Measurements from ENCODE around the gene C20orf96.
"Not testable (repeated sequence)": the region's sequence is repeated elsewhere in the genome, so short reads cannot be mapped to it uniquely, and the experiment has no call there.

The C20orf96 gene

DNA sequence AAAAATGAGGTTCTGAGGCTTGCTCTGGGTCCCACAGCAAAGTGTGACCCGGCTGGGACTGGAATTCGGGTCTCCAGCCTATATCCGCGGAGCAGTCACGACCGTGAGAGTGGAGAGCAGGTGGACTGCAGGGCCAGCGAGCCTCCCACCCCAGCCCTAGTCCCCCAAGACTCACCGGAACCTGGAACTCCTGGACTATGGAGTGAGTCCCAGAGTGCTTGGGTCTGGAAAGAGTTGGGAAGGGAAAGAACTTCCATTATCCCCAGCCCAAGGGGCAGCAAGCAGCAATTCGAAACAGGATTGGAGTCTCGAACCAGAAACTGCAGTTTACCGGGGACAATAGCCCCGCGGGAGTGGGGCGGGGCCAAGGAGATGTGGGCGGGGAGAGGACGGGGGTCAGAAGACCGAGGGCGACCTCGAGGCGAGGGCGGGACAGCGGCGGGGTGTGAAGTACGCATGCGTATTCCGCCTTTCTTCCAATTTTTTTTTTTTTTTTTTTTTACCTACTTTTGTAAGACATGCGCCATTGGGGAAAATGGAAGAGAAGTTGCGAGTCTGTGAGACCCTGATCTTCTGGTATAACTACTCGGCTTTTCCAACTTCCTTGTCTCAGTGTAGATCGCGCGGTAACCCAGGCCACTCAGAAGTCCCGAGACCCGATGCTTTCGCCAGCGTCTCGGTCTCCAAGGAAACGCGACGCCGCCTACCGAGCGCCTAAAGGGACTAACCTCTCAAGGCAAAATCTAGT, at the start of gene C20orf96:
Gene C20orf96, minus strand, starts transcription at position 667 of the 748 bp plus-strand sequence. Its CDS starts 140 bp downstream, at position 527.
- no peak for FAIRE-seq

GRCh38 chr20:336040-336439, 45.5 kb upstream of the C20orf96 start:
- FAIRE-seq = not testable (repeated sequence)

DNA sequence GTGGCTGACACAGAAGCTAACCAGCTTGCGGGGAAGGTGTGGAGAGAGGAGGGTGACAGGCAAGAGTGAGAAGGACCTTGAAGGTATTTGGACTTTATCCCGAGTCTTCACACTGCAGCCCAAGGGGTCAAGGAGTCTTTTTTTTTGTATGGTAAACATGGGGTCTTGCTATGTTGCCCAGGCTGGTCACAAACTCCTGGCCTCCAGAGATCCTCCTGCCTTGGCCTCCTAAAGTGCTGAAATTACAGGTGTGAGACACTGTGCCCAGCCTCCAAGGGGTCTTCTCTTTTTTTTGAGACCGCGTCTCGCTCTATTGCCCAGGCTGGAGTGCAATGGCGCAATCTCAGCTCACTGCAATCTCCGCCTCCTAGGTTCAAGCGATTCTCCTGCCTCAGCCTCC, 44.0 kb upstream of the C20orf96 start:
- FAIRE-seq = no peak

GRCh38 chr20:330233-331149, 39.9 kb upstream of the C20orf96 start:
- FAIRE-seq = no peak

- FAIRE-seq = no peak
These were observed 39.3 kb upstream of the C20orf96 start for GRCh38 chr20:329851-330232.

DNA sequence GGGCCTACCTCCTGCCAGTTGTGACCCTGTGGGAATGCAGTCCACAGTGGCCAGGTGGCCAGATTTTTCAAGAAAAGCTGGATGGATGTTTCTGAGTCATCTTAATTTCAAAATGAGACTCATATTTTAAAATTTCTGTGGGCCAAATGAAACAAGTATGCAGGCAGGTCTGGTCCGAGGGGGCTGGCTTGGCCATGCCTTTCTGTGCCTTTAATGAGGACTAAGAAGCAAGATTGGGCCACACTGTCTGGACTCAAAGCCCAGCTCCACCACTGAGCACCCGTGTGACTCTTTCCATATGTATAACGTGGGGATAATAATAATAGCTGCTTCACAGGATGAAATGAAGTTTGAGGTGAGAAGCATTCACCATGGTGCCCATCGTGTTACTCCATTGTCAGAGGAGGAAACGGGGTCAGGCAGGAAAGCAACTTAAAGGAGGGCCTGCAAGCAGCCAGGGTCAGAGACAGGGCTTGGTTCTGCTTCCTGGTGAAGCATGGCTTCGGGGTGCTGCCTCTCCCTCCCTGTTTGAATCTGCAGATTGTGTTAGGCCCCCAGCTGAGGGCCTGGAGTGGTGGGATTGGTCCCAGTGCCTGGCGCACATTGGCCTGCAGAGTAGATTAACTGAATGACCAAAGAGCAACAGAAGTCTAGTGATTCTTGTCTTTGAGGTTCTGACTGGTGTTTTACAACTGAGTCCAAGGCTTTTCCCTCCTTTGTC, 38.6 kb upstream of the C20orf96 start:
- no peak for FAIRE-seq

DNA sequence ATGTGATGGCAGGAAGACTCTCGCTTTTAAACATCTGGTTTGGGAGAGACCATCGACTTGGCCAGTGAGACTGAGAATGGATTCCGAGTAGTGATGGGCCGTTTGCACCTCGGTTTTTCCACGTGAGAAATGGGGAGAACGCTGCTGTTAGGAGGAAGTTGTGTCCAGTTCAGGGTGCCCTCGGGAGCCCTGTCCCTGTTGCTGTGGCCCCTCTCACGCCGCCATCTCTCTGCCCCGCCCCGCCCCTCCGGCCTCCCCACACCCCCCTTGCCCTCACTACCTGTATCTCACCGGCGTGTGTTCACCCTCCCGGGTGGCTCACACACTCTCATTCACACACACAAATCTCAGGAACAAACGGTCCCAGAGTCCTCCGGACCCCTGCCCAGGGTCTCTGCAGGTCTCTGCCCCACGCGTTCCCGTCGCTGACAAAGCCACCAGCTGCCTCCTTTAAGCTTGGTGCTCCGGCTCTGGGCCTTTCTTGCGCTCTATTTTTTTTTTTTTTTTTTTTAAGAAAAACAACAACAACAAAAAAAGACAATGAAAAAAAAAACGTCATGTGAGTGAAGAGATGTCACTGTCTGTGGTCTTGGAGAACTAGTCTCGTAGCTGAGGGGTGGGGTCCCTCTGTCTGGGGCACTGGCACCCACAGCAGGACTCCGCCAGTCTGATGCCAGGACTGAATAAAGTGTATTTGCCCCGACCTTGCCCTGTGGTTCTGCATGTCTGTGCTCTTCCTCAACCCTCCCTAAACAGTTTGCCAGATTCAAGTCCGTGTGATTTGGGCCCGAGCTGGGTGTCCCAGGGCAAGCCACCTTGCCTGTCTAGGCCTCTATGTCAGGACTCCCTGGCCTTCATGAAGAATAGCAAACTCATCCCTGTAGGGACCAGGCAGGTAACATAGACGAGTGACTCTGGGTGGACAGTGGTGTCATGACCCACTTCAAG, 37.8 kb upstream of the C20orf96 start:
- FAIRE-seq = no peak

DNA sequence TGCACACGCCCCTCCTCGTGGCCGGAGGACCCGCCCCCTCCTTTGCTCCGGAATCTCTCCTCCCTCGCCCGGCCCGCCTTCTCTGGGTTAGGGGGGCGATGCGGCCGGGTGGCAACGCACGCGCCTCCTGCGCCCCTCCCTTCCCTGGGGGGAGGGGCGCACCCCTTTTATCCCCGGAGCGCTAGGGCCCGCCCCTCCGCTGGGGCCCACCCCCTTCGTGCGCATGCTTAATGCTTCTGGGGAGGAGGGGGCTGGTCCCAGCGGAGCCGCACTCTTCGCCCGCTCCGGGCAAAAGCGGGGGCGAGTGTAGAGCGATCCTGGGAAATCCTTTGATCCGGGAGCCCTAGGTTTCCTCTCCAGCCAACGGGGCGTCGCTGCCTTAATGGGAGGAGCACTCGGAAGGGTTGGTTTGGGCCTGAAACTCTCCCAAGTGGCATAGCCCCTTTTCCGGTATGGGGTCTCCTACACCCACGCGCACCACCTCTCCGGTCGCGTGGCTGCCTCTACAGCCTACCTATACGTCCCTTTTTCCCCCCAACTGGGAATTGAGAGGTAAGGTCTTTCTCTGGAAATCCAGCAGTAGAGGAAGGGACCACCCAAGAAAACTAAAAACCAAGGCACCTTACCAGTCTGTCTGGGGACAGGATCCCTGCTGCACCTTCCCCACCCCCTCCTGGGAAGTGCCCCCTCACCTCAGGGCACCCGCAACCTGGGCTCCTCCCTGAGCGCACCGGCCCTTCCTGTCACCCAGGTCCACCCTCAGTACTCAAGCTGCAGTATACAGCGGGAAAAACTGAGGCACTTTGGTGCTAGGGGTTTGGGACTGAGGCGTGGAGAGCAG, 36.9 kb upstream of the C20orf96 start:
- no peak for FAIRE-seq

- FAIRE-seq = no peak
These were observed 36.2 kb upstream of the C20orf96 start for GRCh38 chr20:326645-327185.

DNA sequence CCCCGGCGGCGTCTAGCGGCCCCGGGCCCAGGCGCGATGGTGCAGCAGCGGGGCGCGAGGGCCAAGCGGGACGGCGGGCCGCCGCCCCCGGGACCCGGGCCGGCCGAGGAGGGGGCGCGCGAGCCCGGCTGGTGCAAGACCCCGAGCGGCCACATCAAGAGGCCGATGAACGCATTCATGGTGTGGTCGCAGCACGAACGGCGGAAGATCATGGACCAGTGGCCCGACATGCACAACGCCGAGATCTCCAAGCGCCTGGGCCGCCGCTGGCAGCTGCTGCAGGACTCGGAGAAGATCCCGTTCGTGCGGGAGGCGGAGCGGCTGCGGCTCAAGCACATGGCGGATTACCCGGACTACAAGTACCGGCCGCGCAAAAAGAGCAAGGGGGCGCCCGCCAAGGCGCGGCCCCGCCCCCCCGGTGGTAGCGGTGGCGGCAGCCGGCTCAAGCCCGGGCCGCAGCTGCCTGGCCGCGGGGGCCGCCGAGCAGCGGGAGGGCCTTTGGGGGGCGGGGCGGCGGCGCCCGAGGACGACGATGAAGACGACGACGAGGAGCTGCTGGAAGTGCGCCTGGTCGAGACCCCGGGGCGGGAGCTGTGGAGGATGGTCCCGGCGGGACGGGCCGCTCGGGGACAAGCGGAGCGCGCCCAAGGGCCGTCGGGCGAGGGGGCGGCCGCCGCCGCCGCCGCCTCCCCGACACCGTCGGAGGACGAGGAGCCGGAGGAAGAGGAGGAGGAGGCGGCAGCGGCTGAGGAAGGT, 35.5 kb upstream of the C20orf96 start:
- no peak for FAIRE-seq

- FAIRE-seq = no peak
These were observed 34.7 kb upstream of the C20orf96 start, which contains the start of gene SOX12 for GRCh38 chr20:325045-325888. Gene SOX12, plus strand, starts transcription at chr20:325552. Its CDS starts 373 bp downstream, at chr20:325925.

DNA sequence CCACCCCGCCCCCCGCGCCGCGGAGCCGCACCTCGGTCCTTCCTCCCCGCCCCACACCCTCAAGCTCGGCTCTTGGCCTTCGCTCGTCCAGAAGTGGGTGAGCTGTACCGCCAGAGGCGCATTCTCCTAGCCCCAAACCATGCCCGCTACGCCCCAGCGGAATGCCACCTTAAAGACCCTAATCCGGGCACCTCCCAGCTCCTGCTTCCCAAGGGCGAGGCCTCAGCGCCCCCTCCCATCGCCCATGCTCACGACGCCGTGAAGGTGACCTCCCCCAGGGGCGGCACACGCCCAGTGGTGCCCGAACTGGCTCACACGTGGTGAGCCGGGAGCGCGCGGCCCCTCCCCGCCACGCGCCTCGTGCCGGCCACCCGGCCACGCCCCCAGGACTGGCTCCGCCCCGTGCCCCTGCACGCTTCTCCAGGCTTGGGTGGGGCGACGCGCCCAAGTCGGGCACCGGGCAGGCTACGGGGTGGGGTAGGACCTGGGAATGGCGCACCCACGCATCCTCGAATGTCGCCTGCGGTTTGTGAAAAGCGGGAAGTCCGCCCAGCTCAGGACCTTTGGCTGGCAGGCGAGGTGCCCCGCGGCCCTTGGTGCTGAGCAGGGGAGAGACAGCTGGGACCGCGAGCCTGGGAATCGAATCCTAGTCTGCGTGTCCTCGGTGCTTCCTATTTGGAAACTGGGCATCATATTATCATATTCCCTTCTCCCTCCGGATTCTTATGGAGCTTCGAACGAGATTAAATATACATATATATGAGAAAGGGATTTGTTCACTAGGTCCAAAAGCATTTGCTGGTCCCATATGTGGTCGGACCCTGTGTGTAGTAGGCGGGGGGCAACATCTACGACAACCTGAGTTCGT, 33.9 kb upstream of the C20orf96 start:
- FAIRE-seq = no peak

GRCh38 chr20:316316-317068, 25.9 kb upstream of the C20orf96 start:
- FAIRE-seq = no peak

GRCh38 chr20:313948-314347, 23.4 kb upstream of the C20orf96 start:
- FAIRE-seq = no peak

DNA sequence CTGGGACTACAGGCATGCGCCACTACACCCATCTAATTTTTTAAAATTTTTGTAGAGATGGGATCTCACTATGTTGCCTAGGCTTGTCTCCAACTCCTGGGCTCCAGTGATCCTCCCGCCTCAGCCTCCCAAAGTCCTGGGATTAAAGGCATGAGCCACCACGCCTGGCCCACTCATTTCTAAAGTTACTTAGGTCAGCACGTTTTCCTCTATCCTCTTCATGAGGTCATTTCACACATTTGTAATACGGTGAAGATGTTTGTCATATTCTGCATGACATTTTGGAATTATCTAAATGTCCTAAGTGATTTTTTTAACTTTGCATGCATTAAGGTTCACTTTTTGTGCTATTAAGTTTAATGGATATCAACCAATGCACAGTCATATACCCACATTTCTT, 22.9 kb upstream of the C20orf96 start:
- no peak for FAIRE-seq

- no peak for FAIRE-seq
These were observed 22.3 kb upstream of the C20orf96 start for GRCh38 chr20:312866-313265.

GRCh38 chr20:312067-312466, 21.5 kb upstream of the C20orf96 start:
- FAIRE-seq = no peak
